HG03565 (cell line): ENCODE results near the gene MYCN.
"Not testable (repeated sequence)": the region's sequence is repeated elsewhere in the genome, so short reads cannot be mapped to it uniquely, and the experiment has no call there.

Experiments used
- ATAC-seq: cut with Tn5 transposase; IDR thresholded peaks from one replicate; pipeline ENCODE4 v1.9.1; 2021; ENCODE audit warnings: mild to moderate bottlenecking, moderate library complexity; ENCODE audit not compliant: unreplicated experiment

The MYCN gene

DNA sequence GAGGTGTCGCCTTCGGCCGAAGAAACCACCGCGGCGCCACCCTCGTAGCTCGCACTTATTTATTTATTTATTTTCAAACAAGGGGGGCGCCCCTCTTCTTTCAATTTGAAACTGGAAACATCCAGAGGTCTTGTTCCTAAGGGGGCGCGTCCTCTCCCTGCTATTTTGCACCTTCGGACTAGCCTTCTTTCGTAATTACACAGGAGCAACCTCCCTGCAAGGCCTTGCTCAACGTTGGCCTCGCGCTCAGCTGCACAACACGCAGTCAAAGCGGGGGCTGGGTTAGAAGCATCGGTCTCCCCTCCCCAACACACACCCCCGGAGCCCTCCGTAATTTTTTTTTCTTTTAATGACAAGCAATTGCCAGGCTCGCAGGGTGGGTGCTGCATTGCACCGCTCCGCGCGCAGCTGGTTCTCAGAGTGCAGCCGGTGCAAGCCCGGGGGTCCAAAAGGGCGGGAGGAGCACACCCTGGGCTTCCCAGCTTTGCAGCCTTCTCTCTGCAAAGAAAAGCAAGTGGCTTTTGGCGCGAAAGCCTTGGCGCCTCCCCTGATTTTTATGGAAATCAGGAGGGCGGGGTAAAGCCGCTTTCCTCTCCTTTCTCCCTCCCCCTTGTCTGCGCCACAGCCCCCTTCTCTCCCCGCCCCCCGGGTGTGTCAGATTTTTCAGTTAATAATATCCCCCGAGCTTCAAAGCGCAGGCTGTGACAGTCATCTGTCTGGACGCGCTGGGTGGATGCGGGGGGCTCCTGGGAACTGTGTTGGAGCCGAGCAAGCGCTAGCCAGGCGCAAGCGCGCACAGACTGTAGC lies at the start of gene MYCN:
Gene MYCN, plus strand, starts transcription at position 697 of the 807 bp plus-strand sequence. CDS start 1,515 bp downstream, outside the sequence.
- no peak for ATAC-seq

DNA sequence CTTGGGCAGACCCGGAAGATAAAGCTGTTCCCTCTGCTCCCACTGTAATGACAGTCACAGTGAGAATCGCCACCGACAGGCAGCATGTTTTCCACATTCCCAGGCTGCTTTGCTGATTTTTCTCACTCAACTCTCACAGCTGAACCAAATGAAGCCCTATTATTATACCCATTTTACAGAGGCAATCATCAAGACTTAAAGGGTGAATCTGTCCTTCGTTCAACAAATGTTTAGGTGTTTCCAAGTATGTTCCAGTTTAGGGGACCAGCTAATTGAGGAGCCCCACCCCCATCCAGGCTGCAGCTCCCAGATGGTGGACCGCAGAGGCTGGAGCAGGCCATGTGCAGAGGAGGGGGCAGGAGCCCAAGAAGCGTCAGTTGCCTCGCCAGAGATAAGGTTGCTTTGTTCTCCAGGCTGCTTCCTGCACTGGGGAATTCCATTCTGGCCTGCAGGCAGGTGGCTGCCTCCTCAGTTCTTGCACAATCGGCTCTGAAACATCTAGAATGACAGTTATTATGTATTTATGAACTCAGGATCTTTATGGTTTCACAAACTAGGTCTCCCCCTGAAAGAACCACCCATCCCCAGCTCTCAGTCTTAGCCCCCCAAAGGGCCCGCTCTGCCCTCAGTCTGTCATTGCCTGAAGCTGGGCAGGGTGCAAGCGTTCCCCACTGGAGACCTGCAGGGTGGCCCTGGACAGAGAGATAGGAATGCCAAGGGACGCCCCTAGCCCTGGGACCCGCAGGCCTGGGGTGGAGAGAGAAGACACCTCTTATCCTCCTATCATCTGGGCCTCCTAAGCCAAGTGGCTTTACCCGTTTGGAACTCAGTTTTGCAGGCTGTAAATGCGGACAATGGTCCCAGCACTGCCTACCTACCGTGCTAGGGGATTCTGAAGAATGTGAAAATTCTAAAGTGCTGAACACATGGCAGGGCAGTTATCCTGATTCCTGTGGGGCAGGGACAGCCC lies 49.1 kb upstream of the MYCN start:
- ATAC-seq, result no peak

DNA sequence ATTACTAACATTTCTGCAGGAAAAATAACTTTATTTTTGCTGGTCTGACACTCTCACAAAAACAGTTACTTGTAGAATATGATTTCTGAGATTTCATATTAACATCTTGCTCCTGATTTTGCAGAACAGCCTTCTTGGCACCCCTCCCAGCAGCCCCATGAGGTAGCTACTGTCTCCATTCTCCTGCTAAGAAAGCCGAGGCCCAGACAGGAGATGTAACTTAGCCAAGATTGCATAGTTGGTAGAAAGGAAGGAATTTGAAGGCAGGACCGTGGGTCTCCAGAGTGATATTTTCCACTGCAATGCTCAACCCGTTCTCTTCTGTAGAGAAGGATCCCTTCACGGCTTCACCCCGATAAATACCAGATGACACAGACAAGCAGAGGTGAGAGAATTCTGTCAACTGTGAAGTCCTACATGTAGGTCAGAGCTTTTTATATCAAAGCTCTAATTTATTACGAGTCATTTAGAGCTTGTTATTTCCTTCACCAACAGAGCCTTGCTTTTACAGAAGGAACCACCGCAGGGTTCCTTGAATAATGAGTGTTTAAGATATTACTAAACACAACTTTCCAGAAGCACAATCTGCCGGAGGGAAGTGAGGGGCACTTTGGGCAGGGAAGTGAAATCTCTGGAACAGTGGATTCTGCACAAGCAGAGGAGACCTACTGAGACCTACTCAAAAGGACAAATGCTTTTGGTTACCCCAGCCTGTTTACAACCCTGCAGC lies 48.0 kb upstream of the MYCN start:
- no peak for ATAC-seq

DNA sequence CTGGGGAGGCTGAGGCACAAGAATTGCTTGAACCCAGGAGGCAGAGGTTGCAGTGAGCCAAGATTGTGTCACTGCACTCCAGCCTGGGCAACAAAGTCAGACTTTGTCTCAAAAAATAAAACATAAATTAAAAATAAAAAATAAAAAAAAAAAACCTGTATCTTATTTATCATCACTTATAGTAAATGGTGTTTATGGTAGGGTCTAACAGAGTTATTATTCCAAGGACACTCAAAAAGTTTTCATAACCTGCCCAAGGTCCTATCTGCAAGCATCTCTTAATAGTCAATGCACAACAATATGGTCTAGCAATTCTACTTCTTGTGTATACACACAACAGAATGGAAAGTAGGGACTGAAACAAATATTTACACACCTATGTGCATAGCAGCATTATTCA lies 47.3 kb upstream of the MYCN start:
- ATAC-seq, result no peak

DNA sequence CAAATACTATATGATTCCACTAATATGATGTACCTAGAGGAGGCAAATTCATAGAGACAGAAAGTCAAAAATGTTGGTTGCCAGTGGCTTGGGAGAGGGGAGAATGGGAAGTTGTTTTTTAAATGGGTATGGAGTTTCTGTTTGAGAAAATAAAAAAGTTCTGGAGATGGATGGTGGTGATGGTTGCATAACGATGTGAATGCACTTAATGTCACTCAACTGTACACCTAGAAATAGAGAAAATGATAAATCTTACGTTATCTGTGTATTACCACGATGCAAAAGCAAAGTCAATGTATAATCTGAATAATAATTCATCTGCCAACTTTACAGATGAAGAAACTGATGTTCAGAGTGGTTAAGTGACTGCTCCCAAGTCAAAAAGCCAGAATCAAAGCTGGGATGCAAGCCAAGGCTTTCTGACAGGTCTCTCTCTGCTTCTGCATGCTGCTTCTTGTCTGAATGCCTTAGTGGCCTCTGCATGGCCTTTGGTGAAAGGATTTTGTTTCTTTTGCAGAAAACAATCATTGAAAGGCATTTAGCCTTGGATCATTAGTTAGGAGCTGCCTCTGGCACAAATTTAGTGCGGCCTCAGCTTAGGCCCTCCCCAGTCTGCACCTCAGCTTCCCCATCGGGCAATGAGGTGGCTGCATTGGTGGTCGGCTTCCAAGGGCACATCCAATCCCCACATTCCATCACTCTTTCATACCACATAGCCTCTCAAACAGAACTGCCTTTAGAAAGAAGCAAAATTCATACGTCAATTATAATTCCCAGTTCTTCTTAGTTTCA lies 46.5 kb upstream of the MYCN start:
- ATAC-seq, result no peak

DNA sequence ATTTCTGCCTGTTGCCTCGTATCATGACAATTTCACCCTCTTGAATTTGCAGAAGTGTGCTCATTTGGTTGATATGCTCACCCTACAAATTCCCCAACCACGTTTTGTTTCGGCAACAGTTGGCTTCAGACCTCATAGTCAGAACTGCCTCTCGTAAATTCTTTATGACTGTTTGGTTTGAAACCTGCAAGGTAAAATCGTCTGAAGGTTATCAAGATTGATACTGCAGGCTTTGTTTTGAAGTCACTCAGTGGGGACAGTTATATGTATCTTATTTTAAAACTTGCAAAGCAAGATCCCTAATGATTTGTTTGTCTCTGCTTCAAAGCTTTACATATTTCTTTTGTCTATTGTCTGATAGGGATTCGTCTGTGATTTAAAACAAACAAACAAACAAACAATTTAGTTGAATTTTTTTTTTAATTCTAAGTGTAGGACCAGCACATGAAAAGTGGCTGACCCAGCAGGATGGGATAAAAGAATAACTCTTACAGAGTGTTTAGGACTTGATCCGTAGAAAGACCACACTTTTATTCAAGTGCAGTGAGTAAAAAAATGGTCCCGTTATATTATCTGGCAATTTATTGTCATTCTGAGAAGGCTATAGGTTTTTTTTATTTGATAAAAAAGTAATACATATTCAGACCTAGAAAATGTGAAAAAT lies 45.7 kb upstream of the MYCN start:
- no peak for ATAC-seq

DNA sequence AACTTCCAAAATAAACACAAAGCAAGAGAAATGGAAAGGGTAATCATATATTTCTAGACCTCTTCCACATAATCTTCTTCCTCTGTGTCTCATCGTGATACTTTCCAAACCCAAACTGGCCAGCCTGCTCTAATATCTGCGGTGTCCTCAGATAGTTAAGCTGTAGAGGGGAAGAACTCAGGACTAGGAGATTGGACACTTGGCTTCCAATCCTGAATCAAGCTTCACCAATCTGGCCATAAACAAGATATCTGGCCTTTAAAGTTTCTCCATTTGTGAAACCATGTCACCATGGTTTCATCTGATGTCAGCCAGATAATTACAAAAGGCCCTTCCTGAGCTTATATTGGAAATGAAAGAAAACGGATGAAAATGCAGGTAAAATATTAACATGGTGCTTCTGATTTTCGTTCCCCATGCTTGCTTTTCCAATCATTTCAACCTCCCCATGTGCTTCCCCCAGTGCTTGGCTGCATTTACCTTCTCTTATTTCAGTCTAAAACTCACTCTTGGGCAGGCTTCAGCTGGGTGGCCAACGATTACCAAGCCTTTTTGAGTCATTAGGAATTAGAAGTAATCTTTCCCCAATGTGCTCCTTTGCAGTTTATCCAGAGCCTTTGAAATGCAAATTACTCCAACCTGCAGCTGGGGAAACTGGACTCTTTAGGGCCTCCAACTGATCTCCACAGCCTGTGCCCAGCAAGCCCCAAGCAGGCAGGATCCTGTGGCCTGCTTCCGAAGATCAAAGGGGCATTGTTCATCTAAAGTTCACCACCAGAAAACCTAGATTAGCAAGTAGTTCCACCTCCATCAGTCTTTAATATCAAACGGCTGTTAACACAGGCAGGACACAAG lies 44.5 kb upstream of the MYCN start:
- ATAC-seq, result no peak

DNA sequence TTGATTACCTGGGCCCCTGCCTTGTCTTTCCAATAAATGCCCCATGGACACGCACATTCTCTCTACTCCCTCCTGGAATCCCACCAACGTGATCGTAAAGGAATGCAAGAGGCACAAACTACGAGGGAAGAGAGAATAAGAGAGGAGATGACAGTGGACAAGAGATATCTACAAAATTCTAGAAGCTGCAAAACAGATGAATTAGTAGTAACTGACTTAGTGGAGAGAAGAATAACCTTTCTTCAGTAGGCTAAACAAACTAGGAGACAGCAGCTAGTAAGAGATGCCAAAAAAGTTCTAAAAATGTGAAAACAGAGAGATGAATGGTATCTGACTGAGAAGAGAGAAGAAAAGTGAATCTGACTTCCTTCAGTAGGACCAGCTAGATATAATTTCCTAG lies 43.5 kb upstream of the MYCN start:
- ATAC-seq, result no peak

DNA sequence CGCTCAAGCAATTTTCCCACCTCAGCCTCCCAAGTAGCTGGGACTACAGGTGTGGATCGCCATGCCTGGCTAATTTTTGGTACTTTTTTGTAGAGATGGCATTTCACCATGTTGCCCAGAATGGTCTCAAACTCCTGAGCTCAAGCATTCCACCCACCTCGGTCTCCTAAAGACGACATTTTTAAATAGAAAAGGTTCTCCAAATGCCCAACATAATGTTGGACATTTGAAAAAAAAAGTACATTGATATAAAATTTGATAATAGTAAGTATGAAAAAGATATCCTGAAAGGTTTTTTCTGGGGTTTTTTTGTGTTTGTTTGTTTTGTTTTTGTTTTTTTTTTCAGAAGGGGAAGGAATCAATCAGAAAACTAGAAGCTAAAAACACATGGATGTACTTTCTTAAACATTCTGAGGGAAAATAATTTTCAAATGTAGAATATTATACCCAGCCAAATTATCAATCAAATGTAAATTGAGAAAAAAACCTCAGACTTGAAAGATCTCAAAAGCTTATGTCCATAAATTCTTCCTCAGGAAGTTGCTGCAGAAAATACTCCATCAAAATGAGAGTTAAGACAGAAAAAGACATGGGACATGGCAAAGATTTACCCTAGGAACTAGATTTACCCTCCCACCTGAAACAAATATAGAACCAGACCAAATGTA lies 42.8 kb upstream of the MYCN start:
- ATAC-seq, result no peak

DNA sequence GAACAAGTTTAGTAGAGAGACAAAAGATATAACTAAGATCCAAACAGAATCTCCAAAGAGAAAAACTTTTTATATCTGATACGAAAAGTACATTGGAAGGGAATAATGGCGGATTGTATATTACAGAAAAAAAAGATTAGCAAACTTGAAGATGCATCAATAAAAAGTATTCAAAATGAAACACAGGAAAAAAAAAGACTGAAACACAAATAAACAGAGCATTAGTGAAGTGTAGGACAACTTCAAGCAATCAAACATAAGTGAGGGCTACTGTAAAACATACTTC lies 41.1 kb upstream of the MYCN start:
- no peak for ATAC-seq

DNA sequence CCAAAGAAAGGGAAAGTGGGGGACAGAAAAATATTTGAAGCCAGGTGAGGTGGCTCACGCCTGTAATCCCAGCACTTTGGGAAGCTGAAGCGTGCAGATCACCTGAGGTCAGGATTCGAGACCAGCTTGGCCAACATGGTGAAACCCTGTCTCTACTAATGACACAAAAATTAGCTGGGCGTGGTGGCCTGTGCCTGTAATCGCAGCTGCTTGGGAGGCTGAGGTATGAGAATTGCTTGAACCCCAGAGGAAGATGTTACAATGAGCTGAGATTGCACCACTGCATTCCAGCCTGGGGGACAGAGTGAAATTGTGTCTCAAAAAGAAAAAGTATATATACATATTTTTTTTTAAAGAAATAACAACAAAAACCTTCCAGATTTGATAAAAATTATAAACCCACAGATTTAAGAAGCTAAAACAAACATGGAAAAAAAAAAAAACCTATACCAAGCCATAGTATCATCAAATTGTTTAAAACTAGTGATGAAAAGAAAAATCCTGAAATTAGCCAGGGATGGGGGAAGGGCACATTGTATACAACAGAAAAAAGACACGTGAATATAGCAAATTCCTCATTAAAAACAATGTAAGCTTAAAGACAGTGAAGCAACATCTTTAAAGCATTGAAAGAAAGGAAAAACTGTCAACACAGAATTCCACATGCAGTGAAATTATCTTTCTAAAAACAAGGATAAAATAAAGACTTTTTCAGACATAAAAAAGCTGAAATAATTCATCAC lies 40.4 kb upstream of the MYCN start:
- ATAC-seq, result no peak

DNA sequence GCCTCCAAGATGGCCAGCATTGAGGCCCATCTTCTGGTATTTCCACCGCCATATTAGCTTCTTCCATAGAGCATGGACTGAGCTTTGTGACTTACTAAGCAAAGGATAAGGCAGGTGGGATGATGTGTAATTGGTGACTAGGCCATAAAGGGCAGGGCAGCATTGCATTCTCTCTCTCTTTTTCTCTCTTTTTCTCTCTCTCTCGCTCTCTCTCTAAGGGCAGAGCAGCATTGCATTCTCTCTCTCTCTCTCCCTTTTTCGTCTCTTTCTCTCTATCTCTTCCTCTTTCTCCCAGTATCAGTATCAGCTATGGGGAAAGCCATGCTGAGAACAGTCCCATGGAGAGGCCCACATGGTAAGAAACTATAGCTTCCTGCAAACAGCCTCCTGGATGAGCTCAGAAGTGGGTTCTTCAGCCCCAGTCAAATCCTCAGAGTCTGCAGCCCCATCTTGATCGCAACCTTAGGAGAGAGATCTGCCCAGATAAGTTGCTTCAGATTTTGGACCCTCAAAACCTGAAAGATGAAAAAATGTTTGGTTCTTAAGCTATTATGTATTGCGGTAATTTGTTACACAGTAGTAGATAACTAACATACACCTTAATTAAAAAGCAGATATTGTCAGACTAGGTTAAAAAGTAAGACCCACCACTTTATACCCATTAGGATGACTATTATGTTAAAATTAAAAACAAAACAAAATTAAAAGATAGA lies 39.1 kb upstream of the MYCN start:
- ATAC-seq, result no peak

DNA sequence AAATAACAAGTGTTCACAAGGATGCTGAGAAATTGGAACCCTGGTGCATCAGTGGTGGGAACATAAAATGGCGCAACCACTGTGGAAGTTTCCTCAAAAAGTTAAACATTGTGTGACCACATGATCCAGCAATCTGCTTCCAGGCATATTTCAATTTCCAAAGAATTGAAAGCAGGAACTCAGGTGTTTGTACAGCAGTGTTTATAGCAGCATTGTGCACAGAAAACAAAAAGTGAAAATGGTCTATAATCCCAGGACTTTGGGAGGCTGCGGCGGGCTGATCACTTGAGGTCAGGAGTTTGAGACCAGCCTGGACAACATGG lies 38.6 kb upstream of the MYCN start:
- no peak for ATAC-seq

DNA sequence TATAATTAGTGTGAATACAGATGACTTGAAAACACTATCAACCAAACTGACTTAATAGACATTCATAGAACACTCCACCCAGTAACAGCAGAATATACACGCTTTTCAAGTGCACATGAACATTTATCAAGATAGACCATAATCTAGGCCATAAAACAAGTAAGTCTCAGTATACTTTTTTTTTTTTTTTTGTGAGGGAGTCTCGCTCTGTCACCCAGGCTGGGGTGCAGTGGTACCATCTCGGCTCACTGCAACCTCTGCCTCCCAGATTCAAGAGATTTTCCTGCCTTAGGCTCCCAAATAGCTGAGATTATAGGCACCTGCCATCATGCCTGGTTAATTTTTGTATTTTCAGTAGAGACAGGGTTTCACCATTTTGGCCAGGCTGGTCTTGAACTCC lies 36.4 kb upstream of the MYCN start:
- ATAC-seq, result not testable (repeated sequence)

DNA sequence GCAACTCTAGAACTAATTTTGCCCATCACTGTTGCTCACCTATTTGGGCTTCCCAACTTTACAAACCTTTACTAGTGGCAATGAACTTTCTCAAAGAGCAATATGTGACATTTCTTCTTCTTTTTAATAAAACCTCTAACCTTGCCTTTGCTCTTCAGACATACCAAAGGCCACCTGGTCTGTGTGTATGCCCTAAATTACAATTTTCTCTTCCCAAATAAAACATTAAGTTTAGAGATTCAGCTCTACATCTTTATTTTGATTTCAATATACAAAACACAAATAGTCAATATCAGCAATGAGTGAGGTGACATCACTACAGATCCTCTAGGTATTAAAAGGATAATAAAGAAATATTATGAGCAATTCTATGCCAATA lies 35.1 kb upstream of the MYCN start:
- ATAC-seq, result no peak

DNA sequence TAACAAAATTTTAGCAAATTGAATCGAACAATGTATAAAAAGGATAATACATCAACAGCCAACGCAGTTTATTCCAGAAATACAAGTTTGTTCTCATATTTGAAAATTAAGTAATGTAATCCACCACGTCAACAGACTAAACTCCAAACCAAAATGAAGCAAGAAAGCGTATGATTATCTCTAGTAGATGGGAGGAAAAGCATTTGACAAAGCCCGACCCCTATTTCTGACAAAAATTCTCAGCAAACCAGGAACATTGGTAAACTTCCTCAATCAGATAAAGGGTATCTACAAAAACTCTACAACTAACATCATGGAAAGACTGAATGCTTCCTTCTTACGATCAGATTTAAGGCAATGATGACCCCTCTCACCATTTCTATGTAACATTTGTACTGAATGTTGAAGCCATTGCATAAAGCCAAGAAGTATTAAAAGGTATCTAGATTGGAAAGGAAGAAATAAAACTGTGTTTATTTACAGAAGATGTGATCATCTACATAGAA lies 34.3 kb upstream of the MYCN start:
- ATAC-seq, result no peak

DNA sequence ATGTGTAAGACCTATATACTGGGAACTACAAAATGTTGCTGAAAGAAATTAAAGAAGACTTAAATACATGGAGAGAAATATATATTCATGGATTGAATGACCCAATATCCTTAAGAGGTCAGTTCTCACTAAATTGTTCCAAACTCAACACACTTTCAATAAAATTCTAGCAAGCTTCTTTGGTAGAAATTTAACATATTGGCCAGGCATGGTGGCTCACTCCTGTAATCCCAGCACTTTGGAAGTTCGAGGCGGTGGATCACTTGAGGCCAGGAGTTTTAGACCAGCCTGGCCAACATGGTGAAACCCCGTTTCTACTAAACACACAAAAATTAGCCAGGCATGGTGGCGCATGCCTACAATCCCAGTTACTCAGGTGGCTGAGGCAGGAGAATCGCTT lies 33.6 kb upstream of the MYCN start:
- no peak for ATAC-seq
